ENCODE measurements around the gene KLC1. TPM values are rescaled to one million over a fixed set of nuclear protein-coding genes. Genes with fewer than 3 reads are reported as not detected.

KLC1 gene
- total RNA-seq, 2 experiments from 2014 or later: 88.0 to 88.6 TPM

DNA sequence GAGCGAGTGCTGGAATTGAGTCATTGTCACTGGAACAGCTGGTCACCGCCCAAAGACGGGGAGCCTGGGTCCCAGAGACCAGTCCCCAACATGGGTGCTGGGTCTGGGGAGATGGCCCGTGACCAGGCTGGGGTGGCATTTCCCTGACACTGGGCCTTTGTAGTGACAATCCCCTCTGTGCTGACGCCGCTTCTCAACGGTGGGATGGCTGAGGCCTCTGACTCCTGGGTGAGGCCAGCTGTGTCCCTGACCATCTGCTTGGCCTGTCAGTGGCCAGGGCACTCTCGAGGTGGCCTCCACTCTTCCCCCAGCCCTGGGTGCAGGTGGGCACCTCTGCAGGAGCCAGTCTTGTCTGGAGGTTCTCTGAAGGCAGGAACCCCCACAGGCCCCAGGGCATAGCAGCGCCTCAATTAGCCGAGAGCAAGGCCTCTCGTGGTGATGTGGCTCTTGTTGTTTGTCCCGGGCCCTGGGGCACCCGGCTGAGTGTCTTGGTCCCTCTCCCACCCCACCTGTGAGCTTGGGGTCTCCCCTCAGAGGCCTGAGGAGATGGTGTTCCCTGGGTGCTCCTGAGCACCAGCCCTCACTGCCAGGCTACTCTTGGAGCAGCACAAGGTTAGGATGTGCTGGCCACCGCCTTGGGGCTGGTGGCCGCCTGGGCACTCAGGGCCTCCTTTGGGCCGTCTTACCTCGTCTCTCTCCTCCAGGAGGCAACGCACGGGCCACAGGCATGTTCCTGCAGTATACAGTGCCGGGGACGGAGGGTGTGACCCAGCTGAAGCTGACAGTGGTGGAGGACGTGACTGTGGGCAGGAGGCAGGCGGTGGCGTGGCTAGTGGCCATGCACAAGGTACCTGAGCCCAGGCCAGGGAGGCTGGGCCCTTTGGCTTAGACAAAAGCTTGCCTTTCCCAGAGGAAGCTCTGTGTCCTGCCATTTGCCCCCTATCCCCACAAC, 103.2 kb downstream of the KLC1 start:
- no peaks in the 10 kb centered on the region for H3K4me1 Mint-ChIP-seq
- no peaks in the 10 kb centered on the region for H3K27me3 Mint-ChIP-seq
- H3K4me3 Mint-ChIP-seq: no peak overlapping the region
- no peaks in the 10 kb centered on the region for H3K36me3 Mint-ChIP-seq
- H3K9me3 Mint-ChIP-seq: no peaks in the 10 kb centered on the region
- no peak overlapping the region for H3K27ac Mint-ChIP-seq
- DNase-seq: no peak

GRCh38 chr14:103732868-103733620, 104.0 kb downstream of the KLC1 start:
- Mint-ChIP-seq H3K27me3 (no peaks in the 10 kb centered on the region), H3K4me3 (no peak overlapping the region), H3K9me3 (no peaks in the 10 kb centered on the region), H3K4me1 (no peaks in the 10 kb centered on the region), H3K36me3 (no peaks in the 10 kb centered on the region), H3K27ac (no peak overlapping the region)
- no peak for DNase-seq

- Mint-ChIP-seq H3K27me3 (no peaks in the 10 kb centered on the region), H3K4me3 (no peak overlapping the region), H3K36me3 (no peaks in the 10 kb centered on the region)
Measured at GRCh38 chr14:103733651-103734050, 104.6 kb downstream of the KLC1 start.

DNA sequence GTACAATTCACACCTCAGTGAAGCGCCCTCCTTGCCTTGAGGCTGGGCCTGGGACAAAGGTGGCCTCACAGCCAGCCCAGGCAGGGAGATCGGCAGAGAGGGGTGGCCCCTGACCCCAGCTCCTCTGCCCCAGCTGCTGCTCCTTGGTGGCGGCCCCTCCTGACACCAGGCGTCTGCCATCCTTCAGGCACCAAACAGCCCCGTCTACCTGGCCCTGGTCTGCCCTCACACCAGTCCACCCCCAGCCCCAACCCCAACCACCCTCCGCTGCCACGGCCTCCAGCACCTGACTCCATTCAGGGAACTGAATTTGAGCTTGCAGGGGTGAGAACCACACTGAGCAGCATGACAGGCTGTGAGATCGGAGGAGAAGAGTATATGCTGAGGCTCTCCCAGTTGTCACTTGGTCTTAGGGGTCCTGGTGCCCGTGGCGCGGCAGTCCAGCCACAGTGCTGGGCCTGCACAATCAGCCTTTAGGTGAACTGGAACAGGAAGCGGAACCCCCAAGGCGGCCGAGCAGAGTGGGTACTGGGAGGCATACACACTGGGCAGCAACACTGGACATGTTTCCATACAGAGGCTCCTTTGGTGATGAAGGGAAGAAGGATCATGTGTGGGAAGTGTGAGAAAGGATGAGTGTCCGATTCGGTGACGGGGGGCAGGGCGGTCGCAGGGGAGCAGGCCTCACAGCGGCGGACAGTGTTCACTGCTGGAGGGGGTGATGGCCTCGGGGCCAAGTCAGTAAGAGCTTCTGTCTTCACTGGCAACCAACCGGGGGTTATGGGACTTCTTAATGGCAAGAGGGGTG, 105.3 kb downstream of the KLC1 start:
- H3K27me3 Mint-ChIP-seq: no peaks in the 10 kb centered on the region
- H3K27ac Mint-ChIP-seq: no peak overlapping the region
- H3K4me3 Mint-ChIP-seq: no peak overlapping the region

More at GRCh38 chr14:103733651-103734050, 104.6 kb downstream of the KLC1 start:
- no peak for DNase-seq
- Mint-ChIP-seq H3K27ac (no peak overlapping the region), H3K9me3 (no peaks in the 10 kb centered on the region), H3K4me1 (no peaks in the 10 kb centered on the region)

DNA sequence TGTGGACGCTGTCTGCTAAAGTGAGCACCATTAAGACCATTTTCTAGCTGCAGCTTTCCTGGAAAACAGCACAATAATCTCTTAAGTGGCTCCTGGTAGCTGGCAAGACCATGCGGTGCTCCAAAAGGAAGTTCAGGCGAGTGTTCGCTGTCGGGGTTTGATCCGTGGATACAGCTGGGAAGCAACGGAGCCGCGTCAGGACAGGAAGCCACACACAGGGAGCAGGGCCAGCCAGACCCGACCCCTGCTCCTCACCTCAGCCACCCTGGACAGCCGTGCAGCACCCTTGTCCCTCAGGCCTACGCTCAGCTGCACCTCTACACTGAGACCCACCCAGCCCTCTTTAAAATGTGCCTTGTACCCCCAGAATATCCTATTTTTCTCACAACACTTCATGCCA, 106.0 kb downstream of the KLC1 start:
- H3K27ac Mint-ChIP-seq: no peak overlapping the region
- H3K27me3 Mint-ChIP-seq: no peaks in the 10 kb centered on the region
- no peaks in the 10 kb centered on the region for H3K4me1 Mint-ChIP-seq
- H3K4me3 Mint-ChIP-seq: no peak overlapping the region
- H3K9me3 Mint-ChIP-seq: no peaks in the 10 kb centered on the region
- no peaks in the 10 kb centered on the region for H3K36me3 Mint-ChIP-seq
- DNase-seq: no peak

More for the DNA sequence above, 105.3 kb downstream of the KLC1 start:
- DNase-seq: no peak
- Mint-ChIP-seq H3K4me1 (no peaks in the 10 kb centered on the region), H3K9me3 (no peaks in the 10 kb centered on the region), H3K36me3 (no peaks in the 10 kb centered on the region)

- Mint-ChIP-seq H3K36me3 (no peaks in the 10 kb centered on the region), H3K9me3 (no peaks in the 10 kb centered on the region), H3K27me3 (no peaks in the 10 kb centered on the region), H3K4me1 (no peaks in the 10 kb centered on the region), H3K4me3 (no peak overlapping the region), H3K27ac (no peak overlapping the region)
- no peak for DNase-seq
Measured at GRCh38 chr14:103735439-103735814, 106.4 kb downstream of the KLC1 start.

- no peak for DNase-seq
- H3K9me3 Mint-ChIP-seq: no peaks in the 10 kb centered on the region
- H3K36me3 Mint-ChIP-seq: no peaks in the 10 kb centered on the region
- H3K27ac Mint-ChIP-seq: no peak overlapping the region
- no peaks in the 10 kb centered on the region for H3K4me1 Mint-ChIP-seq
- no peaks in the 10 kb centered on the region for H3K27me3 Mint-ChIP-seq
- no peak overlapping the region for H3K4me3 Mint-ChIP-seq
Measured at GRCh38 chr14:103735815-103736545, 107.0 kb downstream of the KLC1 start.

DNA sequence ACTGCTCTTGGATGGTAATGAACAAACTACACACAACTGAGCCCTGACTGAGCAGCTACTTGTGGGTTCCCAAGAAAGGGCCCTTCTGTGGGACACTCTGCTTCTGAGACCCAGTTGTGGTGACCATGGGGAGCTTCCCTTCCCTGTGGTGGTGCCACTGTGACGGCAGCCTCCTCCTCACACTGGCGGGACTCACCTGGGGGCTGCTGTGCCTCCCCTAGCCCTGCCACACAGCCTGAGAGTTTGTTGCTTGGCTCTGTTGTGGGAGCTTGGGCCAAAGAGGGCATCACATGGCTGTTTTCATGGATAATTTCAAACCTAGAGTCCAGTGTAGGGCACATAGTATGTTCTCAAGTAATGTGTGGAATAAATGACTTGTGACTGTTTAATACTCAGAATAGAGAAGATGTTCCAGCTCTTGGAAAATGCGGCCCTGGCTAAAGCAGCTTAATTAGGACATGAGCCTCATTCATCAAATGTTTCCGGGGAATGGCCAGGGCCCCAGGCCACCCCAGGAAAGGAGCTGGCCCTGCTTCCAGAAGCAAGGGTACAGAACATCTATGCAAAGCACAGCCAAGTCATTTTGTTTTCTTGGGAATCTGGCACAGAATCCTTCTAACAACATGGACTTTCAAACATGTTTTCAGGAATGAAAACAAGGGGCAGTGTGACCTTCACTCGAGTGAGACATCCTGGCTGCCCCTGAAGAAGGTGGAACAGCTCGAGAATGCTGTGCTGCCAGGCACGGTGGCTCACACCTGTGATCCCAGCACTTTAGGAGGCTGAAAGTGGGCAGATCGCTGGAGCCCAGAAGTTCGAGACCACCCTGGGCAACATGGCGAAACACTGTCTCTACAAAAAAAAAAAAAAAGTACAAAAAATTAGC, 107.8 kb downstream of the KLC1 start:
- Mint-ChIP-seq H3K4me1 (no peaks in the 10 kb centered on the region), H3K27ac (no peak overlapping the region), H3K4me3 (no peak overlapping the region), H3K9me3 (no peaks in the 10 kb centered on the region), H3K36me3 (no peaks in the 10 kb centered on the region), H3K27me3 (no peaks in the 10 kb centered on the region)
- no peak for DNase-seq

- Mint-ChIP-seq H3K4me1 (no peaks in the 10 kb centered on the region), H3K36me3 (no peaks in the 10 kb centered on the region), H3K27ac (no peak overlapping the region), H3K27me3 (no peaks in the 10 kb centered on the region), H3K4me3 (no peak overlapping the region), H3K9me3 (no peaks in the 10 kb centered on the region)
- no peak for DNase-seq
Measured at GRCh38 chr14:103737432-103738045, 108.5 kb downstream of the KLC1 start.

DNA sequence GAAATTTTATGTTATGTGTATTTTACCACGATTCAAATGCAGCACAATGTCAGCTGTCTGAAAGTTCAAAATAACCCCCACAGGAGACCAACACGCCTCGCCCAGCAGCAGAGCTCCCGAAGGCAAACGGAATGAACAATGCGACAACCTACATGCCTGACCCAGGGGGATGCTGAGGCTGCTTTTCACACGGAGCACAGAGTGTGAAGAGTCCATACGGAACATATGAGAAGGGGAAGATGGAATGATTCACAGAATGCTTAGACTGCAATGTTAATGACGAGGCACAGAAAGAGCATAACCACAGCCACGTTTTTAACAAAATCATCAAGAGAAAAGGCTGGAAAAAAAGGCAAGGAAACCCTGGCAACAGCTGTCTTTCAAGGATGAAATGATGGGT, 109.2 kb downstream of the KLC1 start:
- no peak for DNase-seq
- no peak overlapping the region for H3K27ac Mint-ChIP-seq
- no peaks in the 10 kb centered on the region for H3K9me3 Mint-ChIP-seq
- H3K27me3 Mint-ChIP-seq: no peaks in the 10 kb centered on the region
- no peaks in the 10 kb centered on the region for H3K4me1 Mint-ChIP-seq
- no peaks in the 10 kb centered on the region for H3K36me3 Mint-ChIP-seq
- no peak overlapping the region for H3K4me3 Mint-ChIP-seq

DNA sequence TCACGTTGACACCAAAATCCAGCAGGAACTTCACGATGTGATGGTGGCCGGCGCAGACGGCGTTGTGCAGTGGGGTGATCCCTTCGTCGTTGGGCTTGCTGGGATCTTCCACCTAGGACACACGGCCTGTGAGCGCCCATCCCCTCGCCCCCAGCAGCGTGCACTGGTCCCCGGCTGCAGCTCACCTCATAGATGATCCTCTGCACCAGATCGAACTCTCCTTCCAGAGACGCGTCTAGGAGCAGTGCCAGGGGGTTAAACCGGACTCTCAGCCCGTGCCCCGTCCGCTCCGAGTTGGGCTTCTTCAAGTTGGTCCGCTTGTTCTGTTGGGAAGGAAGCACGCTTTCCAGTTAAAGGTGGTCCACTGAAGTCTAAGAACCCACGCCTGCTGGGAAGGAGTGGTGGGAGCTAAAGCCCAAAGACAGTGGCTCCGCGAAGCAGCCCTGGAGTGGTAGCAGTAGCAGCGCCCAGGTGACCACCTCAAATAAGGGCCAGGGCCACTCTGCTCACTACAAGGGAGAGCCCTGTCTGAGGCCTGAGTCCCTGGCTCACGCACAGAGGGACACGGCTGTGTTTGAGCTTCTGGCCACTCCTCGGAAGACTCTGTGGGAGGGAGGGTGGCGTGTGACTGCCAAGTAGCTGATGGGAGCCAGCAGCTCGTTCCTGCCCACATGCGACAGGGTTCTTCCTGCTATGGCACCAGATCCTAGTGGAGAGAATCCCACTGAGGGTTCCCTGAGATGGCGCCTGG, 109.9 kb downstream of the KLC1 start:
- no peak for DNase-seq
- H3K4me3 Mint-ChIP-seq: no peak overlapping the region
- H3K36me3 Mint-ChIP-seq: no peaks in the 10 kb centered on the region
- no peaks in the 10 kb centered on the region for H3K4me1 Mint-ChIP-seq
- no peaks in the 10 kb centered on the region for H3K9me3 Mint-ChIP-seq
- no peaks in the 10 kb centered on the region for H3K27me3 Mint-ChIP-seq
- H3K27ac Mint-ChIP-seq: no peak overlapping the region

DNA sequence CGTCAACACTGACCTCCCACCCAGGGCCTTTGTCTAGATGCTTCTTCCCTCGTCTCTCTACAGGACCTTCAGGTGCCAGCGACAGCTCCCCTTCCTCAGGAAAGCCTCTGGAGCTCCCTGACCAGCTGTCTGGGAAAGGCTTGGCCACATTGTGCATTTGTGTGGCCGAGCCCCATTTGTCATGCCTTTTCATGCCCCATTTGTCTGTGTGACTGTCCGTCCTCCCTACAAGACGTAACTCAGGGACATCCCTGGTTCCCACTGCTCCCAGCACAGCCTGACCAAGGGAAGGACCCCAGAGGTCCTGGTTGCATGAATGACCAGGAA, 110.4 kb downstream of the KLC1 start:
- Mint-ChIP-seq H3K36me3 (no peaks in the 10 kb centered on the region), H3K4me1 (no peaks in the 10 kb centered on the region), H3K27ac (no peak overlapping the region), H3K27me3 (no peaks in the 10 kb centered on the region), H3K4me3 (no peak overlapping the region), H3K9me3 (no peaks in the 10 kb centered on the region)
- no peak for DNase-seq
